ENCODE measurements around the gene DAAM1. TPM values are rescaled to one million over a fixed set of nuclear protein-coding genes. Genes with fewer than 3 reads are reported as not detected.

DAAM1 gene
- total RNA-seq, 1 donor from 2014 or later: 38.0 TPM

DNA sequence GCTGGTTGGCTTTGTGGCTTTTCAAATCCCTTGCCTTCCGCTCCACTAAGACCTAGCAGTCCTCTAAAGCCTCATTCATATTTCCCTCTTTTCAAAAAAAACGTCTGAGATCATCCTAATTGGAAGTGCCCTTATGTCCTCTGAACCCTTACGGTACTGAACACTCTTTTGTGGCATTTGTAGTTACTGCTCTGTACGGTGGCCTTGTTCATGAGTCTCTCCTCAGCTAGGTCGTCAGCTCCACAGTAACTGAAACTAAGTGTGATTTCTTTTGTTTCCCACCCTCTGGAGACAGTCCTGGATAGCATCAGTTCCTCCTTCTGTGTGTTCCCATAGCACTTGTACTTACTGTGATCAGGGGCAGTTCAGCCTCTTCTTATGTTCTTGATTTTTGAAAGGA lies 49.7 kb downstream of the DAAM1 start:
- FAIRE-seq: no peak

DNA sequence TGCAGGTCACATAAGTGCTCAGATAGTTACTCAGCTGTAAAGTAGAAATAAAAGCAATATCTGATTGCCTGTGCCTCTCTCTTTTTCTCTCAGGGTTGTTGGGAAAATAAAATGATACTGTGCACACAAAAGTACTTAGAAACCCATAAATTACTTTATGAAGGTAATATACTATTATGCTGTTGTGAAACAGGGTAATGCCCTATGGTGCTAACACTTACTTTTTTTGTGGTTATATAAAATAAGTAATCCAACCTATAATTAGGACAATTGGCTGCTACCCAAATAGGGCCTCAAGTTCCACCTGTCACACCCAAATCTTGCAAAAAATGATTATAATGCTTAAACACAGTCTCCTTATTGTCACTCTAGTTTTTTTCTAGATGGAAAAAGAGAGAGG lies 50.6 kb downstream of the DAAM1 start:
- Histone ChIP-seq H2AFZ (ENCODE audit: low read depth, low read length) (no peak overlapping the region), H4K20me1 (ENCODE audit: insufficient read depth, low read length) (peaks cover 38% of the 10 kb centered on the region)

More for the DNA sequence above, 49.7 kb downstream of the DAAM1 start:
- Mint-ChIP-seq H3K36me3 (ENCODE audit: low read depth, unreplicated experiment) (peaks cover 2% of the 10 kb centered on the region), H3K27me3 (ENCODE audit: low read depth, unreplicated experiment) (no peaks in the 10 kb centered on the region), H3K27ac (ENCODE audit: unreplicated experiment) (peak overlapping the region; percentile 7), H3K4me1 (ENCODE audit: low read depth, unreplicated experiment) (peaks cover 14% of the 10 kb centered on the region), H3K9me3 (ENCODE audit: unreplicated experiment) (no peaks in the 10 kb centered on the region), H3K4me3 (ENCODE audit: unreplicated experiment) (no peak overlapping the region)
- Histone ChIP-seq H3K9me3 (ENCODE audit: insufficient read depth, low read depth, low read length) (no peaks in the 10 kb centered on the region), H3K27me3 (ENCODE audit: insufficient read depth, low read length) (no peaks in the 10 kb centered on the region), H3K79me2 (ENCODE audit: insufficient read depth, low read length) (peaks cover 50% of the 10 kb centered on the region), H3K27ac (ENCODE audit: low read depth, low read length) (no peak overlapping the region), H3K4me2 (ENCODE audit: low read length) (no peak overlapping the region), H3K4me3 (ENCODE audit: insufficient read depth, low read depth, low read length) (no peak overlapping the region), H2AFZ (ENCODE audit: low read depth, low read length) (no peak overlapping the region), H3K36me3 (ENCODE audit: insufficient read depth, low read length) (no peaks in the 10 kb centered on the region), H4K20me1 (ENCODE audit: insufficient read depth, low read length) (peaks cover 32% of the 10 kb centered on the region), H3K9ac (ENCODE audit: low read length) (no peak overlapping the region), H3K4me1 (ENCODE audit: insufficient read depth, low read length) (no peaks in the 10 kb centered on the region)
- no peak for DNase-seq (ENCODE audit: low read depth)
- TF ChIP-seq CTCF (IDR thresholded peaks at IDR 0.05; ENCODE audit: insufficient read depth, low read depth, low read length) (no peak), EZH2 (IDR thresholded peaks at IDR 0.05; ENCODE audit: insufficient read depth, low read length) (no peak)

More for the DNA sequence above, 50.6 kb downstream of the DAAM1 start:
- no peak overlapping the region for H3K4me2 ChIP-seq (ENCODE audit: low read length)
- Mint-ChIP-seq H3K9me3 (ENCODE audit: unreplicated experiment) (no peaks in the 10 kb centered on the region), H3K27me3 (ENCODE audit: low read depth, unreplicated experiment) (no peaks in the 10 kb centered on the region), H3K4me1 (ENCODE audit: low read depth, unreplicated experiment) (peaks cover 14% of the 10 kb centered on the region), H3K36me3 (ENCODE audit: low read depth, unreplicated experiment) (peaks cover 4% of the 10 kb centered on the region), H3K4me3 (ENCODE audit: unreplicated experiment) (no peak overlapping the region), H3K27ac (ENCODE audit: unreplicated experiment) (no peak overlapping the region)
- no peak overlapping the region for H3K9ac ChIP-seq (ENCODE audit: low read length)
- FAIRE-seq: no peak
- no peaks in the 10 kb centered on the region for H3K9me3 ChIP-seq (ENCODE audit: insufficient read depth, low read depth, low read length)
- no peak overlapping the region for H3K27ac ChIP-seq (ENCODE audit: low read depth, low read length)
- no peaks in the 10 kb centered on the region for H3K27me3 ChIP-seq (ENCODE audit: insufficient read depth, low read length)
- H3K4me1 ChIP-seq (ENCODE audit: insufficient read depth, low read length): no peaks in the 10 kb centered on the region
- H3K36me3 ChIP-seq (ENCODE audit: insufficient read depth, low read length): no peaks in the 10 kb centered on the region
- DNase-seq (ENCODE audit: low read depth): no peak
- H3K79me2 ChIP-seq (ENCODE audit: insufficient read depth, low read length): peaks cover 52% of the 10 kb centered on the region
- H3K4me3 ChIP-seq (ENCODE audit: insufficient read depth, low read depth, low read length): no peak overlapping the region
- TF ChIP-seq CTCF (IDR thresholded peaks at IDR 0.05; ENCODE audit: insufficient read depth, low read depth, low read length): no peak
- TF ChIP-seq EZH2 (IDR thresholded peaks at IDR 0.05; ENCODE audit: insufficient read depth, low read length): no peak

All from astrocyte (in vitro differentiated cells and primary cell).